ENCODE data around the gene TP53TG3E.
"Not testable (repeated sequence)": the region's sequence is repeated elsewhere in the genome, so short reads cannot be mapped to it uniquely, and the experiment has no call there.

TP53TG3E gene

GRCh38 chr16:33304006-33304405, at the start of gene TP53TG3E:
Gene TP53TG3E (plus strand): TSS chr16:33304306. CDS start chr16:33304374, 68 bp downstream.
- DNase-seq: not testable (repeated sequence)

GRCh38 chr16:33336226-33337012, 32.3 kb downstream of the TP53TG3E start:
- peak; percentile 38 for DNase-seq

GRCh38 chr16:33337627-33338542, 33.8 kb downstream of the TP53TG3E start:
- DNase-seq: peak; percentile 29

GRCh38 chr16:33338543-33338951, 34.4 kb downstream of the TP53TG3E start:
- DNase-seq: peak; percentile 6

- peak; percentile 38 for DNase-seq
These were observed 35.3 kb downstream of the TP53TG3E start for GRCh38 chr16:33339093-33340061.
